HepG2 (cell line): ENCODE results near the gene CPPED1. TPM values are rescaled to one million over a fixed set of nuclear protein-coding genes. Genes with fewer than 3 reads are reported as not detected.

Experiments
- CENPX ChIP-seq: sonication (generic); formaldehyde crosslinking; IDR thresholded peaks from 2 replicates; pipeline ENCODE4 v1.9.0; 2021; ENCODE audit warnings: mild to moderate bottlenecking, missing genetic modification reagents, moderate library complexity
- FOXK2 ChIP-seq: fragments of 450-650 bp; IDR thresholded peaks from 2 replicates; pipeline ENCODE4 v1.6.1; 2016
- GTF3A ChIP-seq: sonication (generic); formaldehyde crosslinking; conservative IDR thresholded peaks from 2 replicates; pipeline ENCODE4 v1.4.0; 2020; ENCODE audit warnings: mild to moderate bottlenecking, missing genetic modification reagents
- MIER2 ChIP-seq: IDR thresholded peaks from 2 replicates; pipeline ENCODE4 v1.6.1; 2016; ENCODE audit warnings: missing biosample characterization, missing genetic modification reagents
- SCMH1 ChIP-seq: sonication (generic); formaldehyde crosslinking; IDR thresholded peaks from 2 replicates; pipeline ENCODE4 v1.9.0; 2021; ENCODE audit warnings: missing genetic modification reagents, mild to moderate bottlenecking, borderline replicate concordance
- SIX1 ChIP-seq: sonication (generic); formaldehyde crosslinking; IDR thresholded peaks from 2 replicates; pipeline ENCODE4 v1.4.0; 2020; ENCODE audit warnings: missing genetic modification reagents, borderline replicate concordance
- SP4 ChIP-seq: sonication (generic); formaldehyde crosslinking; IDR thresholded peaks from 2 replicates; pipeline ENCODE4 v1.8.1; 2023; ENCODE audit warnings: mild to moderate bottlenecking, missing genetic modification reagents
- TCF12 ChIP-seq, 2 experiments: fragments of 450-650 bp in 1 of 2; sonication (generic) in 1 of 2; formaldehyde crosslinking in 1 of 2; IDR thresholded peaks; 2 replicates each; pipeline versions ENCODE4 v1.6.1 to v1.8.0; 2017 to 2022; ENCODE audit warnings: antibody characterized with exemption in 1 of 2, mild to moderate bottlenecking in 1 of 2, missing genetic modification reagents in 1 of 2, moderate library complexity in 1 of 2
- ZKSCAN1 ChIP-seq: fragments of 150-350 bp; IDR thresholded peaks from 2 replicates; pipeline ENCODE4 v1.6.1; 2014; ENCODE audit warnings: low read length
- ZNF12 ChIP-seq: sonication (generic); formaldehyde crosslinking; IDR thresholded peaks from 2 replicates; pipeline ENCODE4 v1.5.0; 2020; ENCODE audit warnings: missing genetic modification reagents
- ZNF33B ChIP-seq: sonication (generic); formaldehyde crosslinking; IDR thresholded peaks from 2 replicates; pipeline ENCODE4 v1.5.1; 2020; ENCODE audit warnings: mild to moderate bottlenecking, missing genetic modification reagents
- polyA plus RNA-seq, 8 experiments: library from polyadenylated mRNA; depleted of rRNA in 3 of 8; stranded (reverse) in 7 of 8; unstranded in 1 of 8; fragments of >200 nt; fragmentation: Illumina TruSeq in 4 of 8; extraction: Trizol in 4 of 8; gene quantifications; 2 replicates each; pipeline versions ENCODE4 v1.2.1 to v1.2.3, GENCODE V29; 2011 to 2016; ENCODE audit warnings: low read depth in 4 of 8, missing spikeins in 1 of 8, mixed read lengths in 1 of 8; ENCODE audit not compliant: insufficient read depth in 1 of 8
- total RNA-seq, 5 experiments: library from RNA; depleted of rRNA; stranded (reverse); fragments of >200 nt; fragmentation: Illumina TruSeq; extraction: Trizol; gene quantifications; 2 replicates each; pipeline ENCODE4 v1.2.3, GENCODE V29; 2016; ENCODE audit warnings: low read depth in 1 of 5
- TF ChIP-seq, protein P1 (sequence below): sonication (generic); formaldehyde crosslinking; IDR thresholded peaks from 2 replicates; pipeline ENCODE4 v1.8.1; 2023; ENCODE audit warnings: mild to moderate bottlenecking, inconsistent platforms, moderate library complexity, missing genetic modification reagents, borderline replicate concordance
- TF ChIP-seq, protein P2 (sequence below): sonication (generic); formaldehyde crosslinking; IDR thresholded peaks from 2 replicates; pipeline ENCODE4 v1.4.0; 2020; ENCODE audit warnings: missing genetic modification reagents, borderline replicate concordance
- TF ChIP-seq, protein P3 (sequence below): sonication (generic); formaldehyde crosslinking; IDR thresholded peaks from 2 replicates; pipeline ENCODE4 v1.8.0; 2022; ENCODE audit warnings: mild to moderate bottlenecking, missing genetic modification reagents; ENCODE audit not compliant: insufficient replicate concordance
- TF ChIP-seq, protein P4 (sequence below): sonication (generic); formaldehyde crosslinking; IDR thresholded peaks from 2 replicates; pipeline ENCODE4 v1.4.0; 2020; ENCODE audit warnings: missing genetic modification reagents
- TF ChIP-seq, protein P5 (sequence below): sonication (generic); formaldehyde crosslinking; IDR thresholded peaks from 2 replicates; pipeline ENCODE4 v1.4.0; 2020; ENCODE audit warnings: missing genetic modification reagents, mild to moderate bottlenecking, borderline replicate concordance

The CPPED1 gene
- total and polyA plus RNA-seq, 2 of the 13 experiments (the other 11 are each of a cell fraction or from before 2014, with no cell fraction given) = 66.6 to 71.3 TPM

DNA sequence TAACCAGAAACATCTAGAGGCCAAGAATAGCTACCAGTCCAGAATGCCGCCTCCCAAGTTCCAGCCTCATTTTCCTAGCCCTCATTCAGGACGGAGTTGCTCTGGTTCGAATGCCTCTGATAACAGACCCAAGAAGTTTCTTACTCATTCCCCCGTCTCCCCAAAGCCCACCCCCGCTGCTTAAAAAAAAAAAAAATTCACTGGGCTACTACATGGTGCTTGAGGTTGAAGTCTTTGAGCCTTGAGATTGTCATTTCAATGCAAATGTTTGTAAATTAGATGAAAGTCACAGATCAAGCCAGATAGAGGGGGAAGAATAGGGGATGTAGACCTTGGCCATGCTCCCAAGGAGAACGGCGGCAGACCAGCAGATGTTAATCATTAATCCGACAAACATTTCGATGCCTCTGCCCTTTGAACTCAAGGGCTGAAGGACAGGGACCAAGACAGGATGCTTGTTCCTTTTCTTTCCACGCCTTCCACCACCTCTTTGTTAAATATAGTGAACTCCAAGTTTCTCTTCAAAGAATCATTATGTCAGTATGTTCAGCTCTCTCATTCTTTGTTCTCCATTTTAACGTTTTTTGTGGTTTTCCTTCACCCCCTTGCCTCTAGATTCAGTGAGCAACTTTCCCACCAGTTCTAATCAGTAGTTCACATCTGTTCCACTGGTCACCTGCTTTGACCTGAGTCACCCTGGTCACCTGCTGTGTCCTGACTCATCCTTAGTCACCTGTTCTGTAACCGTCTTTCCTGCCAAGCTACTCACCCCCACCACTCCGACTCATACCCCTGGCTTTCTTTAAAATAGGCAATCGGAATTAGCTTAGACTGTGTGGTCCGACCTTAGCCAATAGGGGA is 190.3 kb downstream of the CPPED1 start (continued):
- TF ChIP-seq, protein P1, sequence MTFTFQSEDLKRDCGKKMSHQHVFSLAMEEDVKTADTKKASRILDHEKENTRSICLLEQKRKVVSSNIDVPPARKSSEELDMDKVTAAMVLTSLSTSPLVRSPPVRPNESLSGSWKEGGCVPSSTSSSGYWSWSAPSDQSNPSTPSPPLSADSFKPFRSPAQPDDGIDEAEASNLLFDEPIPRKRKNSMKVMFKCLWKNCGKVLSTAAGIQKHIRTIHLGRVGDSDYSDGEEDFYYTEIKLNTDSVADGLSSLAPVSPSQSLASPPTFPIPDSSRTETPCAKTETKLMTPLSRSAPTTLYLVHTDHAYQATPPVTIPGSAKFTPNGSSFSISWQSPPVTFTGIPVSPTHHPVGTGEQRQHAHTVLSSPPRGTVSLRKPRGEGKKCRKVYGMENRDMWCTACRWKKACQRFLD (CRISPR knock-in tag) = no peak
- TF ChIP-seq, protein P2, sequence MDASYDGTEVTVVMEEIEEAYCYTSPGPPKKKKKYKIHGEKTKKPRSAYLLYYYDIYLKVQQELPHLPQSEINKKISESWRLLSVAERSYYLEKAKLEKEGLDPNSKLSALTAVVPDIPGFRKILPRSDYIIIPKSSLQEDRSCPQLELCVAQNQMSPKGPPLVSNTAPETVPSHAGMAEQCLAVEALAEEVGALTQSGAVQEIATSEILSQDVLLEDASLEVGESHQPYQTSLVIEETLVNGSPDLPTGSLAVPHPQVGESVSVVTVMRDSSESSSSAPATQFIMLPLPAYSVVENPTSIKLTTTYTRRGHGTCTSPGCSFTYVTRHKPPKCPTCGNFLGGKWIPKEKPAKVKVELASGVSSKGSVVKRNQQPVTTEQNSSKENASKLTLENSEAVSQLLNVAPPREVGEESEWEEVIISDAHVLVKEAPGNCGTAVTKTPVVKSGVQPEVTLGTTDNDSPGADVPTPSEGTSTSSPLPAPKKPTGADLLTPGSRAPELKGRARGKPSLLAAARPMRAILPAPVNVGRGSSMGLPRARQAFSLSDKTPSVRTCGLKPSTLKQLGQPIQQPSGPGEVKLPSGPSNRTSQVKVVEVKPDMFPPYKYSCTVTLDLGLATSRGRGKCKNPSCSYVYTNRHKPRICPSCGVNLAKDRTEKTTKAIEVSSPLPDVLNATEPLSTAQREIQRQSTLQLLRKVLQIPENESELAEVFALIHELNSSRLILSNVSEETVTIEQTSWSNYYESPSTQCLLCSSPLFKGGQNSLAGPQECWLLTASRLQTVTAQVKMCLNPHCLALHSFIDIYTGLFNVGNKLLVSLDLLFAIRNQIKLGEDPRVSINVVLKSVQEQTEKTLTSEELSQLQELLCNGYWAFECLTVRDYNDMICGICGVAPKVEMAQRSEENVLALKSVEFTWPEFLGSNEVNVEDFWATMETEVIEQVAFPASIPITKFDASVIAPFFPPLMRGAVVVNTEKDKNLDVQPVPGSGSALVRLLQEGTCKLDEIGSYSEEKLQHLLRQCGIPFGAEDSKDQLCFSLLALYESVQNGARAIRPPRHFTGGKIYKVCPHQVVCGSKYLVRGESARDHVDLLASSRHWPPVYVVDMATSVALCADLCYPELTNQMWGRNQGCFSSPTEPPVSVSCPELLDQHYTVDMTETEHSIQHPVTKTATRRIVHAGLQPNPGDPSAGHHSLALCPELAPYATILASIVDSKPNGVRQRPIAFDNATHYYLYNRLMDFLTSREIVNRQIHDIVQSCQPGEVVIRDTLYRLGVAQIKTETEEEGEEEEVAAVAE (CRISPR knock-in tag) = no peak; the same call in 1 of the 2 replicates
- peak; percentile 40; the same call in 1 of the 2 replicates for TF ChIP-seq FOXK2
- 0 out of 2 replicates have a peak, but pooled peaks have one; percentile 21 for TF ChIP-seq SIX1
- TF ChIP-seq, protein P3, sequence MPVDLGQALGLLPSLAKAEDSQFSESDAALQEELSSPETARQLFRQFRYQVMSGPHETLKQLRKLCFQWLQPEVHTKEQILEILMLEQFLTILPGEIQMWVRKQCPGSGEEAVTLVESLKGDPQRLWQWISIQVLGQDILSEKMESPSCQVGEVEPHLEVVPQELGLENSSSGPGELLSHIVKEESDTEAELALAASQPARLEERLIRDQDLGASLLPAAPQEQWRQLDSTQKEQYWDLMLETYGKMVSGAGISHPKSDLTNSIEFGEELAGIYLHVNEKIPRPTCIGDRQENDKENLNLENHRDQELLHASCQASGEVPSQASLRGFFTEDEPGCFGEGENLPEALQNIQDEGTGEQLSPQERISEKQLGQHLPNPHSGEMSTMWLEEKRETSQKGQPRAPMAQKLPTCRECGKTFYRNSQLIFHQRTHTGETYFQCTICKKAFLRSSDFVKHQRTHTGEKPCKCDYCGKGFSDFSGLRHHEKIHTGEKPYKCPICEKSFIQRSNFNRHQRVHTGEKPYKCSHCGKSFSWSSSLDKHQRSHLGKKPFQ = no peak
- 0 out of 2 replicates have a peak, but pooled peaks have one; percentile 62 for TF ChIP-seq GTF3A
- TF ChIP-seq SP4 (CRISPR knock-in tag) = no peak
- no peak for TF ChIP-seq ZNF33B (CRISPR knock-in tag)
- TF ChIP-seq, protein P4, sequence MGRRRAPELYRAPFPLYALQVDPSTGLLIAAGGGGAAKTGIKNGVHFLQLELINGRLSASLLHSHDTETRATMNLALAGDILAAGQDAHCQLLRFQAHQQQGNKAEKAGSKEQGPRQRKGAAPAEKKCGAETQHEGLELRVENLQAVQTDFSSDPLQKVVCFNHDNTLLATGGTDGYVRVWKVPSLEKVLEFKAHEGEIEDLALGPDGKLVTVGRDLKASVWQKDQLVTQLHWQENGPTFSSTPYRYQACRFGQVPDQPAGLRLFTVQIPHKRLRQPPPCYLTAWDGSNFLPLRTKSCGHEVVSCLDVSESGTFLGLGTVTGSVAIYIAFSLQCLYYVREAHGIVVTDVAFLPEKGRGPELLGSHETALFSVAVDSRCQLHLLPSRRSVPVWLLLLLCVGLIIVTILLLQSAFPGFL (CRISPR knock-in tag) = no peak
- TF ChIP-seq ZNF12 (CRISPR knock-in tag) = peak; percentile 81
- TF ChIP-seq ZKSCAN1 = no peak
- TF ChIP-seq, protein P5, sequence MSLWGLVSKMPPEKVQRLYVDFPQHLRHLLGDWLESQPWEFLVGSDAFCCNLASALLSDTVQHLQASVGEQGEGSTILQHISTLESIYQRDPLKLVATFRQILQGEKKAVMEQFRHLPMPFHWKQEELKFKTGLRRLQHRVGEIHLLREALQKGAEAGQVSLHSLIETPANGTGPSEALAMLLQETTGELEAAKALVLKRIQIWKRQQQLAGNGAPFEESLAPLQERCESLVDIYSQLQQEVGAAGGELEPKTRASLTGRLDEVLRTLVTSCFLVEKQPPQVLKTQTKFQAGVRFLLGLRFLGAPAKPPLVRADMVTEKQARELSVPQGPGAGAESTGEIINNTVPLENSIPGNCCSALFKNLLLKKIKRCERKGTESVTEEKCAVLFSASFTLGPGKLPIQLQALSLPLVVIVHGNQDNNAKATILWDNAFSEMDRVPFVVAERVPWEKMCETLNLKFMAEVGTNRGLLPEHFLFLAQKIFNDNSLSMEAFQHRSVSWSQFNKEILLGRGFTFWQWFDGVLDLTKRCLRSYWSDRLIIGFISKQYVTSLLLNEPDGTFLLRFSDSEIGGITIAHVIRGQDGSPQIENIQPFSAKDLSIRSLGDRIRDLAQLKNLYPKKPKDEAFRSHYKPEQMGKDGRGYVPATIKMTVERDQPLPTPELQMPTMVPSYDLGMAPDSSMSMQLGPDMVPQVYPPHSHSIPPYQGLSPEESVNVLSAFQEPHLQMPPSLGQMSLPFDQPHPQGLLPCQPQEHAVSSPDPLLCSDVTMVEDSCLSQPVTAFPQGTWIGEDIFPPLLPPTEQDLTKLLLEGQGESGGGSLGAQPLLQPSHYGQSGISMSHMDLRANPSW (CRISPR knock-in tag) = no peak; the same call in 1 of the 2 replicates
- no peak for TF ChIP-seq SCMH1 (CRISPR knock-in tag)
- TF ChIP-seq CENPX (CRISPR knock-in tag) = no peak
- TF ChIP-seq TCF12 (IDR thresholded peaks at IDR 0.05) = no peak
- TF ChIP-seq TCF12 (CRISPR knock-in tag; IDR thresholded peaks at IDR 0.05) = peak; percentile 69; the same call in 1 of the 2 replicates
- no peak; the same call in 1 of the 2 replicates for TF ChIP-seq MIER2 (CRISPR knock-in tag)
